HG03108 (cell line): ENCODE results near the gene CLMP.
"Not testable (repeated sequence)": the region's sequence is repeated elsewhere in the genome, so short reads cannot be mapped to it uniquely, and the experiment has no call there.

Source experiments
- ATAC-seq: cut with Tn5 transposase; IDR thresholded peaks from one replicate; pipeline ENCODE4 v1.9.1; 2021; ENCODE audit warnings: moderate library complexity; ENCODE audit not compliant: unreplicated experiment

Gene CLMP

GRCh38 chr11:123088896-123089295, 106.2 kb downstream of the CLMP start:
- not testable (repeated sequence) for ATAC-seq

DNA sequence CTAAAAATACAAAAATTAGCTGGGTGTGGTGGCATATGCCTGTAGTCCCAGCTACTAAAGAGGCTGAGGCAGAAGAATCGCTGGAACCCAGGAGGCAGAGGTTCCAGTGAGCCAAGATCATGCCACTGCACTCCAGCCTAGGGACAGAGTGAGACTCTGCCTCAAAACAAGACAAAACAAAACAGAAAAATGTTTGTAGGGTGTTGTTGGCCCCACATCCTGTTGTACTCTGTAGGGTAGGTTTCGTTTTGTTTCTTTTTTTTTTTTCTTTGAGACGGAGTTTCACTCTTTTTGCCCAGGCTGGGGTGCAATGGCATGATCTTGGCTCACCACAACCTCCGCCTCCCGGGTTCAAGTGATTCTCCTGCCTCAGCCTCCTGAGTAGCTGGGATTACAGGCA, 107.4 kb downstream of the CLMP start:
- ATAC-seq = peak; percentile 93

DNA sequence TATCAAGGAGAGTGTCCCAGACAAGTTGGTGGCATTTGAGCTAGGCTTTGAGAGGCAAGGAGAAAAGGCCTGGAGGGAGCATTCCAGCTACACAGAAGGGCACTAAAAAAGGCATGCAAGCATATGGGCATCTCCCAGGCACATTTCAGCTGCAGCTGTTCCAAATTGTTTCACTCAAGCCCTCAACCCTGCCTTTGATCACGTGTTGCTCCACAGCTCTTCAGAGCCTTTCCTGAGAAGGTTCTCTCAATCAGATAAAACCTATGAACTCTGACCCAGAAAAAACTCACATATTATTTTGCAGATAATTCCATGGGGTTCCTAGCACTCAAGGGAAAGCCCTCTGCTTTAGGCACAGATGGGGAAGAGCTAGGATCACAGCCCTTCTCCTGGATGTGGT, 108.7 kb downstream of the CLMP start:
- no peak for ATAC-seq

DNA sequence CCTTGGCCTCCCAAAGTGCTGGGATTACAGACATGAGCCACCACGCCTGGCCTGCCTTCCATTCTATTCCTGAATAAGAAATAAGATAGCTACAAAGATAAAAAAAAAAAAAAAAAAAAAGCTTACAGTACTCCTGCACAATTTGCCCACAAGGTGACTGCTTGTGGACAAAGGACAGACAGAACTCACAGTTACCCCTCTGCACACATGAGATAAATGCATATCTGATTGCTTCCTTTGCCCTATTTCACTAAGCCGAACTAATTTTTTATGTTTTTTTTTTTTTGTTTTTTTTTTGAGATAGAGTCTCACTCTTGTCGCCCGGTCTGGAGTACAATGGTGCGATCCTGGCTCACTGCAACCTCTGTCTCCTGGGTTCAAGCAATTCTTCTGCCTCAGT, 109.6 kb downstream of the CLMP start:
- ATAC-seq = no peak

DNA sequence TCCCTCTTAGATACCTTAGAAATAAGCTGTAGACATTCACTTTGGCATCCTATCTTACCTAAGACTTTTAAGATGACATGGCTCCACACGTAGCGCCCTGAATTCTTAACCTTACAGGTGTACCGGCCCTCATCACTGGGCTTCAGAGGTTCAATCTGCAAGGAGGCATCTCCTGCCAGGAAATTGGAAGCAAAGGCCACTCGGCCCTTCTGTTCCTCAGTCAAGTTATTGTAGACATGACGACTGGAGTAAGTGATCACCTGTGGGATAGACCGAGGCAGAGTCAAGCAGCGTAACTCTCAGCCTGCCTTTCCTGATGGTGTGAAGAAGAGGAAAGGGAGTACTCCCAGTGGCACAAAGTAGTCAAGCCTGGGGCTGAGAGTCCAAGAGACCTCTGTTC, 110.6 kb downstream of the CLMP start:
- no peak for ATAC-seq

GRCh38 chr11:123083623-123084029, 111.4 kb downstream of the CLMP start:
- no peak for ATAC-seq

DNA sequence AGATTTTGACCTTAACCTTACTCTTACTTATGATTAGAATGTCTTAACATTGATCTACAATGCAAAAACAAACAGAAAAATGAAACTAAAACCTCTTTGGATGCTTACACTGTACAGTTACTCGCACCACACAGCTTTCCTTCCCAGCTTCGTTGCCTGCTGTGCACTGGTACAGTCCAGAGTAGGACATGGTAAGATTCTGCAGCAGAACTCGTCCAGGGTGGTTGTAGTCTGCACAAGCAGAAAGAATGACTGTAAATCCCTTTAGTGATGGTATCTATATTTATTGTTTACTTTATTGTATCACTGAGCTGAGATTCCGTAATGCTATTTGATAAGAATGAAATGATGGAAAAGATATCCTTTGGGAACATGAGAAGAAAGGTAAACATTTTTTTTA, 112.1 kb downstream of the CLMP start:
- no peak for ATAC-seq

- no peak for ATAC-seq
These were observed 115.0 kb downstream of the CLMP start for GRCh38 chr11:123080015-123080414.

DNA sequence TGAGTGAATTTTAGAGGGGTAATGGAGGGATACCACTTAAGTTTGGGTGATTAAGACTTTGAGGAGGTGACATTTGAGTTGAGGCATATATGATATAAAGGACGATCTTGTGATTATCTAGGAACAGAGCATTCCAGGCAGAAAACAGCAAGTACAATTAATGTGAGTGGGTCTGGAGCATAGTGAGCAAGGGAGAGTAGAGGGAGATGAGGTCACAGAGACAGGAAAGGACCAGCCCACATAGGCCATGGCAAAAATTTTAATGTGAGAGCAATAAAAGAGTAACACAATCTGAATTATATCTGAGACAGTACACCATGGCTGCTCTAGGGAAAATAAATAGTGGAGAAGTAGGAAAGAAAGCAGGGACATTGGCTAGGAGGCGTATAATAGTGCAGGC, 118.6 kb downstream of the CLMP start:
- ATAC-seq = no peak

- ATAC-seq = no peak
These were observed 121.5 kb downstream of the CLMP start for GRCh38 chr11:123073343-123074057.

GRCh38 chr11:123072762-123073161, 122.3 kb downstream of the CLMP start:
- no peak for ATAC-seq

- no peak for ATAC-seq
These were observed 122.7 kb downstream of the CLMP start for GRCh38 chr11:123072332-123072761.

DNA sequence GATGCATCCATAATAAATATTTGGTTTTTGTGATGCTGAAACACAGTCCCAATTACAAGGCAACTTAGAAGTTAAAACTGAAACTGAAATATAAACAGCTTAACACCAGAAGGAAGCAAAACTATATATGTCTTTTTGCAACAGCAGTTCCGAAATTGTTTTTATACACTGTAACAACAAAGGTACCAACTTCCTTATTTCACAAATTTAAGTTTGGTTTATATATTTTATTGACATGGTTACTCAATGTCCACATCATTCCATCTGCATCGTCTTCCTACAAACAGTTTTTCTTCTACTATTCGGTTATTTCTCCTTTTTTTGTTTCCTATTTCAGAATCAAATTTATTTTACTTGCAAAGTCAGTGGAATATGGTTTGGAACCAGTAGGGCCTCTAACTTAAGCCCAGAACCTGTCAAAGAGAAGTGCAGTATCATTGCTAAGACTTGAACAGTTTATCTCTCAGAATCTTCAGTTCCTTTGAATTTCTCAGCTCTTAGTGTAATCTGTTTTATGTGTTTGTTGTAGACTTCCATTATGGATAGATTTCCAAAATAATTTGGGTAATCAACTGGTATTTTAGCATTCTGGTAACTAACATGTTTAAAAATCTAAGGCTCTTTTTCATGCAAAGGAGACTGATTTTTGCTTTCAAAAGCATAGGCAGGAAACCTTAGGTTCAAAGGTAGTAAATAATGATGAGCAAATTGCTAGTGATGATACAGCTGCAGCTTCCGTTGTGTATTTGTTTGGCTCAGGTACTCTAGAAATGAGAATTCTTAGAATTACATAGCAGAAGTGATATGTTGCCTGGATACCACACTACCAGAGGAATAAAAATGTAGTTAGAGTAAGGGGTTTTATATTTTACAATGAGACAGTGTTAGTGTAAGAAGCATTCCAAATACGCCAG, 124.9 kb downstream of the CLMP start:
- ATAC-seq = peak; percentile 58

- no peak for ATAC-seq
These were observed 129.4 kb downstream of the CLMP start for GRCh38 chr11:123065621-123066020.

DNA sequence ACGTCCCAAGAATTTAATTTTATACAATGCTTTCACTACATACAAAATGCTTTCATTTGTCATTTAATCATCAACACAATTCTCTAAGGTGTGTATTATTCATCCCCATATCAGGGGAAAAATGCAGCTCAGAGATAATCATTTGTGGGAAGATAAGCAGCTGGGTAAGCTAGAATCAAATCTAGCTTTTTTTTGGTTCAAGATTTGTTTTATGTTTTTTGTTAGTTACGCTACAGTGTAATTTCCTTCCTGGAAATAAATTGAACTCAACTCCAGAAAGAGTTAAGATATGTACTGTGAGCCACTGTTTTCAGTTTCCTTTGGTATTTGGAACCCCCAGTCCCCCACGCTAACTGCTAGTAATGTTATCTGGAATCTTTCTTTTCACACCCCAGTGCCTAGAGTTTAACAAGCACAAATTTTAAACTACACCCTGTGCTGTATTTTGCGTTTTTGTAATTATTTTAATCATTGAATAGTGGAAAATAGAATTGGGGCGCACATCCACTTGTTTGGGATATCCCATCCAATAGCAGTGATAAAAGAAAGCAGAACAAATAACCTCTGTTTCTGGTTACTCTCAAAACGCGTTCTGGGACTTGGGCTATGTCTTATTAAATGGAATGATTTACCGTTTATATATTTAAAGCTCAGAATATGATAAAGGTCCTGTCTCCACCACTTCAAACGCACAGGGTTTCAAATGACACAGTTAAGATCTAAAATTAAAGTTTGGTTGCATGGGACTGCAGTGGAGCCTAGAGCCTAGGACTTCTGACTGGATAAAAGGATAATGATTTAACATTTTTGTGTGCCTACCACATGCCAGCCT, 131.0 kb downstream of the CLMP start:
- no peak for ATAC-seq

GRCh38 chr11:123062892-123063825, 131.9 kb downstream of the CLMP start:
- ATAC-seq = peak; percentile 0

DNA sequence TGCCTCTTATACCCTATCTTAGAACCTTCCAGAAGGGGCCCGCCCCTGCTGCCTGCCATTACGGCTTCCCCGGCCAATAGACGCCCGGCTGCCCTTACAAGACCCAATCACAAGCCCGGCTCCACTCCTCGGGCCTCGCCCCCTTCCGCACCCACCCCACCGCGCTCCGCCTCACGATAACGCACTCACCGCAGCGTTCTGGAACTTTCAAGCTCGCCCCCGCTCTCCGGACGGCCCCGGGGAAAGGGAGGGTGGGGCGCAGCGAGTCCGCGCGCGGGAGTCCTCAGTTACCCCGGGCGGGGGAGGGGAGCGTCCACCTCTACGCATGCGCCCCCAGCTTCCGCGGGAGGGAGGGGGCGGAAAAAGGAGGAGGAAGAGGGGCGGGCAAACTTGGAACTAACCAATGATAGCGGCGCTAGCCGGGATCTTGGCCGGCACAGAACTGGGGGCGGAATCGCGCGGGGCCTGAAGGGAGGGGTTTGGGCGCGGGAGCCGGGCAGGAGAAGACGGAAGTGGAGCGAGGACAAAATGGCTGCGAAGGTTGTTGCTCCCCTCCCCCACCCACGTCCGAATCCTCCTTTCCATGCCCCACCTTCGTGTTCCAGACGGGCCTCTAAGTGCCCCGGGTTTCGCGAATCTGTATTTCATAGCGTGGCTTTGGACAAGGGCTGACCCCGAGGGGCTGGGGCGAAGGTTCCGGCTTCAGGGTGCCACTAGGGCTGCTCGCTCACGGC, 132.7 kb downstream of the CLMP start:
- peak; percentile 91 for ATAC-seq

- ATAC-seq = no peak
These were observed 133.5 kb downstream of the CLMP start, which contains the start of gene HSPA8 for GRCh38 chr11:123061403-123062157. HSPA8 (minus strand) TSS chr11:123062136; CDS start chr11:123061324, 812 bp downstream.
